H1 (cell line): Measurements from ENCODE around the gene ZC3H8. TPM values are rescaled to one million over a fixed set of nuclear protein-coding genes. Genes with fewer than 3 reads are reported as not detected.

Experiments
- CTCF ChIA-PET: fragments of 300-600 bp; sonication (Branson Sonifier 250); formaldehyde crosslinking; loops from one replicate; lab custom pipeline; 2021; ENCODE audit not compliant: partially characterized antibody; lab: Charles Lee
- POLR2A ChIA-PET: fragments of 300-600 bp; sonication (Branson Sonifier 250); formaldehyde crosslinking; loops from one replicate; lab custom pipeline; 2021; ENCODE audit warnings: inconsistent platforms; ENCODE audit not compliant: partially characterized antibody; lab: Charles Lee
- DNase-seq, 2 experiments: peaks; one replicate each; pipeline versions ENCODE4 v3.0.0 to v3.0.0-alpha.2; 2010 to 2022; ENCODE audit warnings: low spot score in 2 of 2, low read depth in 1 of 2, mixed read lengths in 1 of 2
- FAIRE-seq: peaks from 2 replicates; lab custom pipeline; 2011; peaks lifted over from hg19 to GRCh38; lab: Jason Lieb, UNC
- H2AFZ ChIP-seq: 2 replicates; pipeline ENCODE4 v1.8.1; 2012; ENCODE audit warnings: low read length, inconsistent platforms
- H2AK5ac ChIP-seq: 2 replicates; pipeline ENCODE4 v1.6.1; 2013; ENCODE audit warnings: low read depth, low read length
- H2BK120ac ChIP-seq: replicated peaks from 2 replicates; pipeline ENCODE3; 2013; ENCODE audit warnings: low read depth, low read length, inconsistent platforms
- H2BK12ac ChIP-seq: 2 replicates; pipeline ENCODE4 v1.6.1; 2013; ENCODE audit warnings: low read depth, low read length
- H2BK15ac ChIP-seq: 2 replicates; pipeline ENCODE4 v1.6.1; 2013; ENCODE audit warnings: low read length
- H2BK20ac ChIP-seq: 2 replicates; pipeline ENCODE4 v1.6.1; 2013; ENCODE audit warnings: low read length
- H2BK5ac ChIP-seq: 2 replicates; pipeline ENCODE4 v1.6.1; 2013; ENCODE audit warnings: low read depth, low read length
- H3K14ac ChIP-seq: 2 replicates; pipeline ENCODE4 v1.6.1; 2013; ENCODE audit warnings: inconsistent platforms; ENCODE audit not compliant: insufficient read length
- H3K18ac ChIP-seq: 2 replicates; pipeline ENCODE4 v1.6.1; 2013; ENCODE audit warnings: low read length; ENCODE audit errors: extremely low read depth
- H3K23ac ChIP-seq: 2 replicates; pipeline ENCODE4 v1.6.1; 2013; ENCODE audit warnings: inconsistent platforms; ENCODE audit not compliant: insufficient read length
- H3K23me2 ChIP-seq: 2 replicates; pipeline ENCODE4 v1.6.1; 2013; ENCODE audit warnings: low read depth, low read length
- H3K27ac ChIP-seq: 2 replicates; pipeline ENCODE4 v1.6.1; 2011; ENCODE audit warnings: low read depth, low read length, inconsistent platforms
- H3K27me3 ChIP-seq, 4 experiments: replicated peaks in 1 of 4; 1 replicate in 1 of 4; 2 replicates in 3 of 4; pipeline versions ENCODE4 v1.6.1 to v1.8.1; 2011 to 2013; ENCODE audit warnings: low read length in 3 of 4, mild to moderate bottlenecking in 3 of 4, inconsistent platforms in 2 of 4, mixed read lengths in 2 of 4, moderate library complexity in 1 of 4; ENCODE audit not compliant: control insufficient read depth in 3 of 4, insufficient read depth in 3 of 4; ENCODE audit errors: extremely low read depth in 1 of 4
- H3K36me3 ChIP-seq, 4 experiments: 2 replicates each; pipeline versions ENCODE4 v1.6.1 to v1.8.1; 2011 to 2013; ENCODE audit warnings: mild to moderate bottlenecking in 4 of 4, low read length in 3 of 4, moderate library complexity in 2 of 4, control low read depth in 1 of 4, inconsistent platforms in 1 of 4; ENCODE audit not compliant: insufficient read depth in 4 of 4, control insufficient read depth in 2 of 4
- H3K4ac ChIP-seq: replicated peaks from 2 replicates; pipeline ENCODE3; 2013; ENCODE audit warnings: low read length, low read depth, mixed read lengths, inconsistent platforms; ENCODE audit not compliant: insufficient read length
- H3K4me1 ChIP-seq, 4 experiments: replicated peaks in 1 of 4; 1 replicate in 1 of 4; 2 replicates in 3 of 4; pipeline versions ENCODE4 v1.6.1 to v1.8.1; 2011 to 2013; ENCODE audit warnings: low read length in 3 of 4, inconsistent platforms in 2 of 4, mixed read lengths in 1 of 4; ENCODE audit not compliant: insufficient read depth in 4 of 4, control insufficient read depth in 3 of 4
- H3K4me2 ChIP-seq, 2 experiments: 2 replicates each; pipeline versions ENCODE4 v1.6.1 to v1.8.1; 2011 to 2013; ENCODE audit warnings: low read depth in 2 of 2, low read length in 2 of 2, control low read depth in 1 of 2, inconsistent platforms in 1 of 2, mild to moderate bottlenecking in 1 of 2; ENCODE audit not compliant: insufficient read depth in 1 of 2
- H3K4me3 ChIP-seq, 4 experiments: fragments of 200-600, 300-600 bp in 1 of 4; sonication (generic), shearing (Covaris generic), sonication (Bioruptor Twin) in 1 of 4; 2 replicates each; pipeline versions ENCODE4 v1.5.1 to v1.8.1; 2011 to 2016; ENCODE audit warnings: low read length in 4 of 4, low read depth in 3 of 4, control low read depth in 2 of 4, inconsistent platforms in 2 of 4, mild to moderate bottlenecking in 2 of 4, mixed read lengths in 1 of 4, moderate library complexity in 1 of 4; ENCODE audit not compliant: insufficient read depth in 2 of 4; ENCODE audit errors: extremely low read depth in 1 of 4
- H3K56ac ChIP-seq: replicated peaks from 2 replicates; pipeline ENCODE3; 2013; ENCODE audit warnings: low read depth, mild to moderate bottlenecking, mixed read lengths, low read length, inconsistent platforms; ENCODE audit not compliant: insufficient read length
- H3K79me1 ChIP-seq: 2 replicates; pipeline ENCODE4 v1.6.1; 2013; ENCODE audit warnings: low read depth, low read length, control low read depth
- H3K79me2 ChIP-seq, 2 experiments: 2 replicates each; pipeline versions ENCODE4 v1.6.1 to v1.8.1; 2012 to 2013; ENCODE audit warnings: low read length in 2 of 2, mild to moderate bottlenecking in 2 of 2, inconsistent platforms in 1 of 2; ENCODE audit not compliant: insufficient read depth in 2 of 2, control insufficient read depth in 1 of 2
- H3K9ac ChIP-seq, 4 experiments: replicated peaks in 1 of 4; 1 replicate in 1 of 4; 2 replicates in 3 of 4; pipeline versions ENCODE4 v1.6.1 to v1.8.1; 2011 to 2013; ENCODE audit warnings: low read depth in 3 of 4, low read length in 3 of 4, control low read depth in 2 of 4, mild to moderate bottlenecking in 2 of 4, moderate library complexity in 2 of 4, inconsistent platforms in 1 of 4; ENCODE audit errors: extremely low read depth in 1 of 4
- H3K9me3 ChIP-seq, 2 experiments: 2 replicates each; pipeline versions ENCODE4 v1.6.1 to v1.8.1; 2012 to 2013; ENCODE audit warnings: mild to moderate bottlenecking in 2 of 2, moderate library complexity in 2 of 2, control low read depth in 1 of 2, inconsistent platforms in 1 of 2, low read depth in 1 of 2, low read length in 1 of 2, mixed read lengths in 1 of 2; ENCODE audit not compliant: insufficient read depth in 2 of 2
- H4K20me1 ChIP-seq, 2 experiments: replicated peaks in 1 of 2; 2 replicates each; pipeline versions ENCODE3 to v1.8.1; 2011 to 2013; ENCODE audit warnings: inconsistent platforms in 2 of 2, low read length in 2 of 2, mild to moderate bottlenecking in 1 of 2; ENCODE audit not compliant: insufficient read depth in 2 of 2, control insufficient read depth in 1 of 2
- H4K5ac ChIP-seq: 2 replicates; pipeline ENCODE4 v1.6.1; 2013; ENCODE audit warnings: low read length, low read depth, mixed read lengths, inconsistent platforms; ENCODE audit not compliant: insufficient read length
- H4K8ac ChIP-seq: 2 replicates; pipeline ENCODE4 v1.8.0; 2013; ENCODE audit warnings: mild to moderate bottlenecking, moderate library complexity, low read length, inconsistent platforms; ENCODE audit not compliant: insufficient read depth; ENCODE audit errors: extremely low read depth
- H4K91ac ChIP-seq: replicated peaks from 2 replicates; pipeline ENCODE3; 2013; ENCODE audit warnings: low read length, mixed read lengths, inconsistent platforms; ENCODE audit not compliant: insufficient read length
- CREB1 ChIP-seq: IDR thresholded peaks from 2 replicates; pipeline ENCODE4 v1.6.1; 2012; ENCODE audit warnings: inconsistent platforms
- FOSL1 ChIP-seq: IDR thresholded peaks from 2 replicates; pipeline ENCODE4 v1.6.1; 2011; ENCODE audit warnings: mild to moderate bottlenecking, low read depth, low read length, moderate library complexity; ENCODE audit not compliant: insufficient read depth
- SP4 ChIP-seq: IDR thresholded peaks from 2 replicates; pipeline ENCODE4 v1.6.1; 2012; ENCODE audit warnings: low read length, inconsistent platforms
- TBP ChIP-seq: IDR thresholded peaks from 2 replicates; pipeline ENCODE4 v1.6.1; 2011; ENCODE audit warnings: low read depth, low read length, improper control_type of control experiment
- WGBS, 2 experiments: shearing (Covaris generic) in 1 of 2; methylation state at CpG; one replicate each; pipeline versions ENCODE4 v1.1.6 to v1.1.7; 2013 to 2015; ENCODE audit warnings: low lambda C conversion rate in 2 of 2, mixed read lengths in 2 of 2, inconsistent platforms in 1 of 2, low coverage in 1 of 2, missing lambda C conversion rate in 1 of 2; ENCODE audit not compliant: insufficient replicate concordance in 2 of 2, insufficient coverage in 1 of 2, insufficient read length in 1 of 2; ENCODE audit errors: extremely low coverage in 1 of 2, missing lambda C conversion rate in 1 of 2; 5-methylcytosine and 5-hydroxymethylcytosine counted together
- polyA plus RNA-seq, 7 experiments: library from polyadenylated mRNA; depleted of rRNA in 3 of 7; stranded (reverse) in 5 of 7; unstranded in 2 of 7; fragments of >200 nt in 5 of 7; fragments of 200-250 nt in 2 of 7; gene quantifications; 1 replicate in 5 of 7; 2 replicates in 1 of 7; 4 replicates in 1 of 7; pipeline versions ENCODE4 v1.2.1 to v1.2.3, GENCODE V29; 2011 to 2013; ENCODE audit warnings: missing spikeins in 2 of 7, mixed read lengths in 2 of 7
- total RNA-seq: library from RNA; stranded (reverse); fragmentation: NEBNext Ultra II Directional; extraction: Animal tissue kit (Norgen Biotek cat#: 25700); gene quantifications from 2 replicates; pipeline ENCODE4 v1.2.1, GENCODE V29; 2021

The ZC3H8 gene
- total and polyA plus RNA-seq, 2 of the 8 experiments (the other 6 are each of a cell fraction or from before 2014, with no cell fraction given), result 1.9 to 7.1 TPM

DNA sequence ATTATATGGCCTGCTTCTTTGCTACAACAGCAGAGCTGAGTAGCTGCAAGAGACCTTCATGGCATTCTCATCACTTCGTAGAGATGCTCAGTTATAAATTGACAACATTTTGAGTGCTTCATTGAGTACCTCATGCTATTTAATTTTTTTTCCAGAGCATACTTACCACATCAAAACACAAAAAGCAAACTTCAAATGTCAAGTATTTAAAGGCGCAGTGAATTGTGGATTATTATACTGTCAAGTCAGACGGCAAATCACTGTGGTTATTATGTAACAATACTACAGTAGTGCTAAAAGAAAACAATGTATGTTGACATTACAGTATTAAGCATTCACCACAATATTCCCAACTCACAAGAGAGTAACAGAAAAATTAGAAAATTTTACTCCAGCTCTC, 12.5 kb downstream of the ZC3H8 start:
- no peak overlapping the region for H4K5ac ChIP-seq
- H3K27me3 ChIP-seq, result no peaks in the 10 kb centered on the region
- H2BK120ac ChIP-seq, result no peak overlapping the region
- H3K36me3 ChIP-seq, result peaks cover 0 to under 1% (median 0%) of the 10 kb centered on the region in 4 experiments; a peak in 3 of 8 replicates
- POLR2A ChIA-PET, result no interaction called here
- H2BK5ac ChIP-seq, result no peak overlapping the region
- H3K9me3 ChIP-seq, result no peaks in the 10 kb centered on the region
- no peak overlapping the region for H2AFZ ChIP-seq
- CTCF ChIA-PET, result interaction anchor here (0.6 to 1.1 kb wide), 3 partner anchors 16 to 358 kb away, joined by 3 read pairs; no protein-coding TSS in a partner anchor
- H3K9ac ChIP-seq, result no peak overlapping the region
- no peaks in the 10 kb centered on the region for H3K4me1 ChIP-seq
- H3K27ac ChIP-seq, result no peak overlapping the region
- no peaks in the 10 kb centered on the region for H4K20me1 ChIP-seq
- no peak overlapping the region for H2BK15ac ChIP-seq
- no peak overlapping the region for H3K56ac ChIP-seq
- H3K4me3 ChIP-seq, result no peak overlapping the region
- H3K79me2 ChIP-seq, result no peaks in the 10 kb centered on the region
- FAIRE-seq (no peak), DNase-seq (no peak)
- H4K8ac ChIP-seq, result no peak overlapping the region
- H3K79me1 ChIP-seq, result no peaks in the 10 kb centered on the region
- no peak overlapping the region for H4K91ac ChIP-seq
- H2AK5ac ChIP-seq, result no peak overlapping the region
- H3K4me2 ChIP-seq, result no peak overlapping the region
- H3K23me2 ChIP-seq, result peaks cover 2% of the 10 kb centered on the region; the same call in 1 of the 2 replicates
- no peak overlapping the region for H2BK20ac ChIP-seq
- no peak overlapping the region for H3K23ac ChIP-seq
- H3K14ac ChIP-seq, result no peak overlapping the region
- no peak overlapping the region for H2BK12ac ChIP-seq
- no peak overlapping the region for H3K18ac ChIP-seq
- H3K4ac ChIP-seq, result no peak overlapping the region
- WGBS, 2 experiments, result 88% methylated on average over 3 of the region's 3 CpGs; no CpG with 5 or more reads in 1 of the 2 experiments
- no peak for TF ChIP-seq SP4
- TF ChIP-seq TBP, result no peak
- TF ChIP-seq FOSL1, result no peak
- TF ChIP-seq CREB1, result no peak
